NCI-H226 (cell line): ENCODE results near the gene NUAK1.
"Not testable (repeated sequence)": the region's sequence is repeated elsewhere in the genome, so short reads cannot be mapped to it uniquely, and the experiment has no call there.

Experiments
- DNase-seq: peaks from one replicate; pipeline ENCODE4 v3.0.0-alpha.2; 2015

The NUAK1 gene

GRCh38 chr12:106027911-106028310 is 110.8 kb downstream of the NUAK1 start:
- DNase-seq = no peak

- DNase-seq = no peak
These were observed 111.5 kb downstream of the NUAK1 start for GRCh38 chr12:106027286-106027685.

- DNase-seq = no peak
These were observed 113.6 kb downstream of the NUAK1 start for GRCh38 chr12:106025129-106025528.

GRCh38 chr12:106023039-106023438 is 115.7 kb downstream of the NUAK1 start:
- DNase-seq = no peak

GRCh38 chr12:106022568-106023012 is 116.2 kb downstream of the NUAK1 start:
- DNase-seq = no peak

- no peak for DNase-seq
These were observed 117.2 kb downstream of the NUAK1 start for GRCh38 chr12:106021516-106021915.

GRCh38 chr12:106020736-106021135 is 118.0 kb downstream of the NUAK1 start:
- DNase-seq = no peak

GRCh38 chr12:106019144-106019543 is 119.6 kb downstream of the NUAK1 start:
- no peak for DNase-seq

GRCh38 chr12:106018286-106018685 is 120.5 kb downstream of the NUAK1 start:
- no peak for DNase-seq

GRCh38 chr12:106016601-106017278 is 122.0 kb downstream of the NUAK1 start:
- DNase-seq = not testable (repeated sequence)

GRCh38 chr12:106015646-106016045 is 123.1 kb downstream of the NUAK1 start:
- DNase-seq = no peak

GRCh38 chr12:106013941-106014340 is 124.8 kb downstream of the NUAK1 start:
- DNase-seq = no peak
